IMR-90 (cell line): ENCODE results near the gene TMEM176A. TPM values are rescaled to one million over a fixed set of nuclear protein-coding genes. Genes with fewer than 3 reads are reported as not detected.

Source experiments
- ATAC-seq: fragments of 200-7000 bp; cut with Tn5 transposase; 2 replicates; pipeline ENCODE4 v1.9.1; 2020; ENCODE audit warnings: low read depth, mild to moderate bottlenecking, moderate library complexity
- BruUV-seq: library from RNA; stranded (reverse); fragments of 400-500 nt; replicated peaks from 2 replicates; lab custom pipeline; 2021; lab: Mats Ljungman, UMichigan
- CTCF ChIA-PET: fragments of 300-600 bp; formaldehyde crosslinking; extraction: SDS; loops from one replicate; lab custom pipeline; 2021; ENCODE audit warnings: antibody characterized with exemption; lab: Yijun Ruan, JAX
- POLR2A ChIA-PET: fragments of 300-600 bp; sonication (Branson Sonifier 250); formaldehyde crosslinking; loops from one replicate; lab custom pipeline; 2022; ENCODE audit warnings: antibody characterized with exemption; ENCODE audit not compliant: unreplicated experiment; lab: Charles Lee
- DNase-seq: peaks from one replicate; pipeline ENCODE4 v3.0.0; 2013
- H2AFZ ChIP-seq: replicated peaks from 2 replicates; pipeline ENCODE3; 2013; ENCODE audit warnings: low read length, mild to moderate bottlenecking; ENCODE audit not compliant: poor library complexity
- H2AK5ac ChIP-seq: 2 replicates; pipeline ENCODE4 v1.6.1; 2013; ENCODE audit warnings: low read depth, low read length, inconsistent platforms
- H2AK9ac ChIP-seq: replicated peaks from 2 replicates; pipeline ENCODE3; 2013; ENCODE audit warnings: mild to moderate bottlenecking, low read depth, low read length, moderate library complexity; ENCODE audit not compliant: poor library complexity
- H2BK120ac ChIP-seq: 2 replicates; pipeline ENCODE4 v1.6.1; 2013; ENCODE audit warnings: low read depth, low read length, inconsistent platforms
- H2BK15ac ChIP-seq: 3 replicates; pipeline ENCODE4 v1.6.1; 2013; ENCODE audit warnings: low read depth, low read length, inconsistent platforms
- H2BK20ac ChIP-seq: 2 replicates; pipeline ENCODE4 v1.6.1; 2013; ENCODE audit warnings: low read depth, mild to moderate bottlenecking, inconsistent platforms, low read length, moderate library complexity
- H2BK5ac ChIP-seq: 2 replicates; pipeline ENCODE4 v1.6.1; 2013; ENCODE audit warnings: mild to moderate bottlenecking, low read depth, low read length, inconsistent platforms; ENCODE audit not compliant: poor library complexity, severe bottlenecking
- H3K14ac ChIP-seq: replicated peaks from 2 replicates; pipeline ENCODE4 v1.6.1; 2013; ENCODE audit warnings: low read depth, low read length, inconsistent platforms
- H3K18ac ChIP-seq: 2 replicates; pipeline ENCODE4 v1.6.1; 2013; ENCODE audit warnings: low read depth, low read length, control low read depth
- H3K23ac ChIP-seq: 2 replicates; pipeline ENCODE4 v1.6.1; 2013; ENCODE audit warnings: low read depth, low read length, inconsistent platforms
- H3K27ac ChIP-seq: 2 replicates; pipeline ENCODE4 v1.5.1; 2013; ENCODE audit warnings: mild to moderate bottlenecking, control low read depth, low read length; ENCODE audit not compliant: insufficient read depth
- H3K27me3 ChIP-seq: 2 replicates; pipeline ENCODE4 v1.6.1; 2013; ENCODE audit warnings: low read length; ENCODE audit not compliant: control insufficient read depth, insufficient read depth
- H3K36me3 ChIP-seq: 2 replicates; pipeline ENCODE4 v1.6.1; 2013; ENCODE audit warnings: low read length, mixed read lengths; ENCODE audit not compliant: control insufficient read depth, insufficient read depth
- H3K4ac ChIP-seq: 2 replicates; pipeline ENCODE4 v1.6.1; 2013; ENCODE audit warnings: low read depth, low read length, inconsistent platforms
- H3K4me1 ChIP-seq: 2 replicates; pipeline ENCODE4 v1.6.1; 2013; ENCODE audit warnings: low read length, mixed read lengths; ENCODE audit not compliant: control insufficient read depth, insufficient read depth
- H3K4me2 ChIP-seq: 2 replicates; pipeline ENCODE4 v1.6.1; 2013; ENCODE audit warnings: low read depth, mild to moderate bottlenecking, control low read depth, low read length, moderate library complexity
- H3K4me3 ChIP-seq: 2 replicates; pipeline ENCODE4 v1.5.1; 2013; ENCODE audit warnings: low read depth, mild to moderate bottlenecking, control low read depth, low read length, moderate library complexity; ENCODE audit not compliant: insufficient read depth
- H3K56ac ChIP-seq: 2 replicates; pipeline ENCODE4 v1.6.1; 2013; ENCODE audit warnings: low read length, inconsistent platforms; ENCODE audit not compliant: insufficient read depth; ENCODE audit errors: extremely low read depth
- H3K79me1 ChIP-seq, 2 experiments: 2 replicates each; pipeline ENCODE4 v1.6.1; 2013; ENCODE audit warnings: low read length in 2 of 2, inconsistent platforms in 1 of 2, low read depth in 1 of 2
- H3K9ac ChIP-seq: 2 replicates; pipeline ENCODE4 v1.6.1; 2013; ENCODE audit warnings: low read depth, low read length, control low read depth
- H3K9me1 ChIP-seq: 2 replicates; pipeline ENCODE4 v1.6.1; 2013; ENCODE audit warnings: low read length, inconsistent platforms; ENCODE audit not compliant: insufficient read depth
- H3K9me3 ChIP-seq: 2 replicates; pipeline ENCODE4 v1.6.1; 2013; ENCODE audit warnings: low read length; ENCODE audit not compliant: control insufficient read depth, insufficient read depth
- H4K20me1 ChIP-seq: 2 replicates; pipeline ENCODE4 v1.6.1; 2013; ENCODE audit warnings: low read length, inconsistent platforms; ENCODE audit not compliant: insufficient read depth
- H4K5ac ChIP-seq: 2 replicates; pipeline ENCODE4 v1.6.1; 2013; ENCODE audit warnings: mild to moderate bottlenecking, low read depth, low read length, control low read depth
- H4K8ac ChIP-seq, 2 experiments: 2 replicates each; pipeline ENCODE4 v1.6.1; 2013; ENCODE audit warnings: low read depth in 2 of 2, low read length in 2 of 2, control low read depth in 1 of 2, inconsistent platforms in 1 of 2
- H4K91ac ChIP-seq: 2 replicates; pipeline ENCODE4 v1.6.1; 2013; ENCODE audit warnings: low read depth, low read length, inconsistent platforms; ENCODE audit not compliant: insufficient read depth
- BHLHE40 ChIP-seq: fragments of 150-350 bp; IDR thresholded peaks from 2 replicates; pipeline ENCODE4 v1.6.1; 2016; ENCODE audit warnings: mild to moderate bottlenecking, low read depth, low read length
- CEBPB ChIP-seq: IDR thresholded peaks from 2 replicates; pipeline ENCODE4 v1.6.1; 2012; ENCODE audit warnings: low read depth, low read length, improper control_type of control experiment
- CHD1 ChIP-seq: IDR thresholded peaks from 2 replicates; pipeline ENCODE4 v1.6.1; 2012; ENCODE audit warnings: low read depth, low read length, improper control_type of control experiment
- CTCF ChIP-seq: conservative IDR thresholded peaks from 2 replicates; pipeline ENCODE4 v1.5.1; 2012; ENCODE audit warnings: mild to moderate bottlenecking, low read depth, low read length, improper control_type of control experiment
- FOS ChIP-seq: fragments of 150-350 bp; IDR thresholded peaks from 2 replicates; pipeline ENCODE4 v1.6.1; 2016; ENCODE audit warnings: low read depth, low read length
- MAFK ChIP-seq: IDR thresholded peaks from 2 replicates; pipeline ENCODE4 v1.6.1; 2012; ENCODE audit warnings: low read depth, low read length, improper control_type of control experiment
- MXI1 ChIP-seq: IDR thresholded peaks from 2 replicates; pipeline ENCODE4 v1.6.1; 2012; ENCODE audit warnings: low read depth, mild to moderate bottlenecking, low read length, moderate library complexity, borderline replicate concordance
- NFE2L2 ChIP-seq: fragments of 150-350 bp; IDR thresholded peaks from 2 replicates; pipeline ENCODE4 v1.6.1; 2016; ENCODE audit warnings: low read depth, mild to moderate bottlenecking, low read length
- POLR2A ChIP-seq: IDR thresholded peaks from 2 replicates; pipeline ENCODE4 v1.6.1; 2012; ENCODE audit warnings: mild to moderate bottlenecking, low read depth, low read length
- RAD21 ChIP-seq: IDR thresholded peaks from 2 replicates; pipeline ENCODE4 v1.6.1; 2012; ENCODE audit warnings: low read length, improper control_type of control experiment
- RFX5 ChIP-seq: IDR thresholded peaks from 2 replicates; pipeline ENCODE4 v1.8.0; 2012; ENCODE audit warnings: low read depth, mild to moderate bottlenecking, low read length, moderate library complexity
- SMC3 ChIP-seq: fragments of 150-350 bp; IDR thresholded peaks from 2 replicates; pipeline ENCODE4 v1.6.1; 2016; ENCODE audit warnings: low read depth, mild to moderate bottlenecking, antibody characterized with exemption, low read length, moderate library complexity
- WGBS, 2 experiments: methylation state at CpG; one replicate each; pipeline versions ENCODE4 v1.1.5 to v1.1.7; 2013; ENCODE audit warnings: missing lambda C conversion rate in 2 of 2; ENCODE audit not compliant: insufficient read length in 1 of 2; ENCODE audit errors: extremely low coverage in 2 of 2; 5-methylcytosine and 5-hydroxymethylcytosine counted together
- dilution Hi-C: fragments of 300-500 bp; cut with HindIII; formaldehyde crosslinking; loops from one replicate; pipeline ENCODE4 v1.14.3; 2018; ENCODE audit warnings: low sequenced_read_pairs; ENCODE audit not compliant: unreplicated experiment
- in situ Hi-C: fragments of 300-500 bp; cut with MboI; formaldehyde crosslinking; loops from 3 replicates; pipeline ENCODE4 v1.14.3; 2019; ENCODE audit warnings: low sequenced_read_pairs, inconsistent platforms, mixed read lengths
- intact Hi-C: fragments of 100-400 bp; cut with micrococcal nuclease; formaldehyde crosslinking; loops from 2 replicates; pipeline ENCODE4 v1.10.0; 2022
- polyA plus RNA-seq, 3 experiments: library from polyadenylated mRNA; depleted of rRNA; stranded (reverse); fragments of >200 nt; gene quantifications; 2 replicates each; pipeline ENCODE4 v1.2.3, GENCODE V29; 2012; ENCODE audit warnings: low replicate concordance in 1 of 3
- total RNA-seq: library from RNA; depleted of rRNA; stranded (reverse); fragments of >200 nt; gene quantifications from 2 replicates; pipeline ENCODE4 v1.2.3, GENCODE V29; 2012
- TF ChIP-seq, protein P1 (sequence below): fragments of 150-350 bp; IDR thresholded peaks from 2 replicates; pipeline ENCODE4 v1.6.1; 2017; ENCODE audit warnings: mild to moderate bottlenecking, antibody characterized with exemption, low read length, low read depth
- TF ChIP-seq, protein P2 (sequence below): fragments of 150-350 bp; IDR thresholded peaks from 2 replicates; pipeline ENCODE4 v1.6.1; 2016; ENCODE audit warnings: low read depth, mild to moderate bottlenecking, low read length, moderate library complexity, borderline replicate concordance

Gene TMEM176A
- total and polyA plus RNA-seq, 2 of the 4 experiments (the other 2 are of a cell fraction) = not detected

DNA sequence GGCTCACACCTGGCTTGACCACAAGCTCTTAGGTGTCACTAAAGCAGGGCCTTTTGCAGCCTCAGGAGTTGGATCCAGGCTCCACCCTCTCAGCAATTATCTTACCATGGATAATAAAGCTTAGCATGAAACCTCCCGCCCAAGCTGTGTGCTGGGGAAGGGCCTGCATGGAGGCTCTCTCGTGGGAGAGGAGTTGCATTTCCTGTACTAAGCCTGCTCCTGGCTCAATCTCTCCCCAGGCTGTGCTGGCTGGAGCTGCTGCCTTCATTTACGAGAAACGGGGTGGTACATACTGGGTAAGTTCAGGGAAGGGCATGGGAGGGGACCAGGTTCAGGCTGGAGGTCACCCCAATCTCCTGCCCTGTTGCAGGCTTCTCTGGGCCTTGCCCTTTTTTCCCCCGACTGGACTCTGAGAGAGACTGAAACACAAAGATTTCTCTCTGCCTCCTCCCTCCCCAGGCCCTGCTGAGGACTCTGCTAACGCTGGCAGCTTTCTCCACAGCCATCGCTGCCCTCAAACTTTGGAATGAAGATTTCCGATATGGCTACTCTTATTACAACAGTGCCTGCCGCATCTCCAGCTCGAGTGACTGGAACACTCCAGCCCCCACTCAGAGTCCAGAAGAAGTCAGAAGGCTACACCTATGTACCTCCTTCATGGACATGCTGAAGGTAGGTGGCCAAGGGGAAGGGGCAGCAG lies 2.7 kb downstream of the TMEM176A start:
- no peak for ATAC-seq
- Histone ChIP-seq H4K8ac (no peak overlapping the region), H4K20me1 (no peaks in the 10 kb centered on the region), H3K4ac (no peak overlapping the region), H3K36me3 (peaks cover 3% of the 10 kb centered on the region; the same call in 1 of the 2 replicates), H2BK15ac (no peak overlapping the region), H3K4me3 (no peak overlapping the region), H3K14ac (no peak overlapping the region), H3K27ac (no peak overlapping the region), H3K56ac (no peak overlapping the region), H2BK5ac (no peak overlapping the region), H3K18ac (no peak overlapping the region), H4K91ac (no peak overlapping the region), H3K79me1 (no peaks in the 10 kb centered on the region), H3K23ac (no peak overlapping the region), H3K9me3 (peaks cover 11% of the 10 kb centered on the region), H4K5ac (no peak overlapping the region), H3K4me2 (no peak overlapping the region), H3K9ac (no peak overlapping the region), H3K9me1 (no peaks in the 10 kb centered on the region), H2BK20ac (no peak overlapping the region), H2AK5ac (no peak overlapping the region), H3K27me3 (peaks cover 29% of the 10 kb centered on the region), H2AFZ (no peak overlapping the region), H2BK120ac (no peak overlapping the region), H2AK9ac (no peak overlapping the region), H3K4me1 (no peaks in the 10 kb centered on the region)
- no TSS peak for BruUV-seq
- DNase-seq = no peak
- intact Hi-C loops (no loop called here), in situ Hi-C loops (no loop called here), dilution Hi-C loops (no loop called here)
- no CpG with 5 or more reads among the region's 10 CpGs for WGBS, 2 experiments
- POLR2A ChIA-PET = no interaction called here
- TF ChIP-seq, protein P1, sequence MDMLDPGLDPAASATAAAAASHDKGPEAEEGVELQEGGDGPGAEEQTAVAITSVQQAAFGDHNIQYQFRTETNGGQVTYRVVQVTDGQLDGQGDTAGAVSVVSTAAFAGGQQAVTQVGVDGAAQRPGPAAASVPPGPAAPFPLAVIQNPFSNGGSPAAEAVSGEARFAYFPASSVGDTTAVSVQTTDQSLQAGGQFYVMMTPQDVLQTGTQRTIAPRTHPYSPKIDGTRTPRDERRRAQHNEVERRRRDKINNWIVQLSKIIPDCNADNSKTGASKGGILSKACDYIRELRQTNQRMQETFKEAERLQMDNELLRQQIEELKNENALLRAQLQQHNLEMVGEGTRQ = no peak
- TF ChIP-seq NFE2L2 = no peak
- TF ChIP-seq CHD1 = no peak
- no peak for TF ChIP-seq FOS
- no peak for TF ChIP-seq BHLHE40
- TF ChIP-seq CEBPB = no peak
- TF ChIP-seq MAFK = no peak
- TF ChIP-seq MXI1 = no peak
- TF ChIP-seq RFX5 = no peak
- TF ChIP-seq, protein P2, sequence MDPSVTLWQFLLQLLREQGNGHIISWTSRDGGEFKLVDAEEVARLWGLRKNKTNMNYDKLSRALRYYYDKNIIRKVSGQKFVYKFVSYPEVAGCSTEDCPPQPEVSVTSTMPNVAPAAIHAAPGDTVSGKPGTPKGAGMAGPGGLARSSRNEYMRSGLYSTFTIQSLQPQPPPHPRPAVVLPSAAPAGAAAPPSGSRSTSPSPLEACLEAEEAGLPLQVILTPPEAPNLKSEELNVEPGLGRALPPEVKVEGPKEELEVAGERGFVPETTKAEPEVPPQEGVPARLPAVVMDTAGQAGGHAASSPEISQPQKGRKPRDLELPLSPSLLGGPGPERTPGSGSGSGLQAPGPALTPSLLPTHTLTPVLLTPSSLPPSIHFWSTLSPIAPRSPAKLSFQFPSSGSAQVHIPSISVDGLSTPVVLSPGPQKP = no peak
- no peak for TF ChIP-seq POLR2A
- TF ChIP-seq CTCF = no peak
- TF ChIP-seq RAD21 = no peak
- no peak for TF ChIP-seq SMC3
- CTCF ChIA-PET = interaction anchor here (0.9 kb wide), 1 partner anchor 23 kb away, joined by 3 read pairs; no protein-coding TSS in a partner anchor
